Tibial nerve (tissue), 4 donors: ENCODE results near the gene RAB10.

Experiments
- EP300 ChIP-seq, 2 donors: sonication (generic); formaldehyde crosslinking; IDR thresholded peaks; one replicate each; pipeline ENCODE4 v1.6.1; 2017; ENCODE audit warnings: antibody characterized with exemption in 2 of 2, mild to moderate bottlenecking in 1 of 2
- POLR2A ChIP-seq, 2 donors: fragments of 450-650 bp; IDR thresholded peaks; one replicate each; pipeline ENCODE4 v1.6.1; 2017; ENCODE audit warnings: antibody characterized with exemption in 2 of 2, mild to moderate bottlenecking in 2 of 2, moderate library complexity in 2 of 2
- TF ChIP-seq, protein P1 (sequence below), 5 experiments: fragments of 200-600 bp in 3 of 5; fragments of 450-650 bp in 2 of 5; sonication (generic) in 3 of 5; IDR thresholded peaks; one replicate each; pipeline ENCODE4 v1.5.1; 2016 to 2019; ENCODE audit warnings: antibody characterized with exemption in 5 of 5, mild to moderate bottlenecking in 3 of 5, moderate library complexity in 2 of 5

DNA sequence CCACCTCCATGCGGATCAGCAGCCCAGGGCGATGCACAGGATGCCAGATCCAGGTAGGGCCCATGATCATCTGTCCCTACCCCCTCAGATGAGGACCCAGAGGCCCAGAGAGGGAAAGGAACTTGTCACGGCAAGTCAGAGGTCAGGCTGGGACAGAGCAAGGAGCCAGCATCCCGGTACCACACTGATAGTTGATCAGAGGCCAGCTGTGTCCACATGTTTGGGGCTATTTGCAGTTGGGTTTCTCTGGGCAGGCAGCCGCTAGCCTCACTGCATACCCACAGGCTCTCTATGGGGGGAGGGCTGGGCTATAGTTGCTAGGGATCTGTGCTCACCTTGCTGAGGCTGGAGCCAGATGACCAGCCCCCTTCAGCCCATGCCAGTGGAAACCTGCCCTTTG, 148.6 kb downstream of the RAB10 start:
- TF ChIP-seq, protein P1, sequence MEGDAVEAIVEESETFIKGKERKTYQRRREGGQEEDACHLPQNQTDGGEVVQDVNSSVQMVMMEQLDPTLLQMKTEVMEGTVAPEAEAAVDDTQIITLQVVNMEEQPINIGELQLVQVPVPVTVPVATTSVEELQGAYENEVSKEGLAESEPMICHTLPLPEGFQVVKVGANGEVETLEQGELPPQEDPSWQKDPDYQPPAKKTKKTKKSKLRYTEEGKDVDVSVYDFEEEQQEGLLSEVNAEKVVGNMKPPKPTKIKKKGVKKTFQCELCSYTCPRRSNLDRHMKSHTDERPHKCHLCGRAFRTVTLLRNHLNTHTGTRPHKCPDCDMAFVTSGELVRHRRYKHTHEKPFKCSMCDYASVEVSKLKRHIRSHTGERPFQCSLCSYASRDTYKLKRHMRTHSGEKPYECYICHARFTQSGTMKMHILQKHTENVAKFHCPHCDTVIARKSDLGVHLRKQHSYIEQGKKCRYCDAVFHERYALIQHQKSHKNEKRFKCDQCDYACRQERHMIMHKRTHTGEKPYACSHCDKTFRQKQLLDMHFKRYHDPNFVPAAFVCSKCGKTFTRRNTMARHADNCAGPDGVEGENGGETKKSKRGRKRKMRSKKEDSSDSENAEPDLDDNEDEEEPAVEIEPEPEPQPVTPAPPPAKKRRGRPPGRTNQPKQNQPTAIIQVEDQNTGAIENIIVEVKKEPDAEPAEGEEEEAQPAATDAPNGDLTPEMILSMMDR (IDR thresholded peaks at IDR 0.05), result no peak
- no peak for TF ChIP-seq POLR2A (IDR thresholded peaks at IDR 0.05)
- no peak for TF ChIP-seq EP300 (IDR thresholded peaks at IDR 0.05)
